Activated naive CD4-positive, alpha-beta T cell treated with anti-CD3 and anti-CD28 coated beads for 36 hours (primary cell): ENCODE measurements around the gene BAD. TPM values are rescaled to one million over a fixed set of nuclear protein-coding genes. Genes with fewer than 3 reads are reported as not detected.
"Not testable (repeated sequence)": the region's sequence is repeated elsewhere in the genome, so short reads cannot be mapped to it uniquely, and the experiment has no call there.

Experiments
- CTCF ChIA-PET: fragments of 350-600 bp; sonication (Branson Sonifier 250); formaldehyde crosslinking; loops from one replicate; lab custom pipeline; 2021; ENCODE audit warnings: antibody characterized with exemption; lab: Charles Lee
- DNase-seq: peaks from one replicate; pipeline ENCODE4 v3.0.0-alpha.2; 2020
- H3K27ac Mint-ChIP-seq: one replicate; pipeline ENCODE4 v1.8.0; 2021; ENCODE audit warnings: mild to moderate bottlenecking, mixed read lengths
- H3K27me3 Mint-ChIP-seq: one replicate; pipeline ENCODE4 v1.8.0; 2021; ENCODE audit warnings: low read depth, mixed read lengths
- H3K36me3 Mint-ChIP-seq: one replicate; pipeline ENCODE4 v1.8.0; 2021; ENCODE audit warnings: low read depth, mixed read lengths
- H3K4me1 Mint-ChIP-seq: one replicate; pipeline ENCODE4 v1.8.0; 2021; ENCODE audit warnings: low read depth, mixed read lengths
- H3K4me3 Mint-ChIP-seq: one replicate; pipeline ENCODE4 v1.8.0; 2021; ENCODE audit warnings: mild to moderate bottlenecking, moderate library complexity, mixed read lengths
- H3K9me3 Mint-ChIP-seq: one replicate; pipeline ENCODE4 v1.8.0; 2021; ENCODE audit warnings: mixed read lengths
- intact Hi-C: fragments of 100-400 bp; cut with micrococcal nuclease; formaldehyde crosslinking; loops from one replicate; pipeline ENCODE4 v1.15.1; 2023
- total RNA-seq, 2 experiments: library from RNA; stranded (reverse); gene quantifications; one replicate each; pipeline ENCODE4 v1.2.3, GENCODE V29; 2021

Gene BAD
- total RNA-seq, 2 experiments from 2014 or later: 12.8 to 14.3 TPM

DNA sequence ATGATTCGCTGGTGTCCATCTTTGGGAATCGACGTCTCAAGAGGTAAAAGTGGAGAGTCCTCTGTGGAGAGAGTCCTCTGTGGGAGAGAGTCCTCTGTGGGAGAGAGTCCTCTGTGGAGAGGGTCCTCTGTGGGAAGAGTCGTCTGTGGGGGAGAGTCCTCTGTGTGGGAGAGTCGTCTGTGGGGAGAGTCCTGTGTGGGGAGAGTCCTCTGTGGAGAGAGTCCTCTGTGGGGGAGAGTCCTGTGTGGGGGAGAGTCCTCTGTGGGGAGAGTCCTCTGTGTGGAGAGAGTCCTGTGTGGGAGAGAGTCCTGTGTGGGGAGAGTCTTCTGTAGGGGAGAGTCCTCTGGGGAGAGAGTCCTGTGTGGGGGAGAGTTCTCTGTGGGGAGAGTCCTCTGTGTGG is 36.6 kb upstream of the BAD start:
- no peak for DNase-seq
- no peak overlapping the region for H3K27ac Mint-ChIP-seq
- H3K9me3 Mint-ChIP-seq: no peaks in the 10 kb centered on the region

DNA sequence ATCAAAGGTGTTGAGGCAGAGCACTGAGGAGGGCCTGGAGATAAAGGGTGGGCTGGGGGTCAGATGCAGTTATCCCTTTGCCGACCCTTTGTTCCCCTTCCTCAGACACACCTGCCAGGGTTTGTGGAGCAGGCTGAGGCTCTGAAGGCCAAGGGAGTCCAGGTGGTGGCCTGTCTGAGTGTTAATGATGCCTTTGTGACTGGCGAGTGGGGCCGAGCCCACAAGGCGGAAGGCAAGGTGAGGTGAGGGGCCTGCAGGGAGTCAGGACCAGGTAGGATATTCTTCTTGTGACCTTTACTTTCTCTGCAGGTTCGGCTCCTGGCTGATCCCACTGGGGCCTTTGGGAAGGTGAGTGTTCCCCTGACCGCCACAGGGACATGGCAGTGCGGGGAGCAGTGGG is 36.1 kb upstream of the BAD start:
- CTCF ChIA-PET: interaction anchor here (1.3 kb wide), 1 partner anchor 11 kb away, joined by 6 read pairs; no protein-coding TSS in a partner anchor
- Mint-ChIP-seq H3K36me3 (peaks cover 21% of the 10 kb centered on the region), H3K27me3 (no peaks in the 10 kb centered on the region), H3K4me1 (peaks cover 28% of the 10 kb centered on the region), H3K4me3 (no peak overlapping the region), H3K27ac (no peak overlapping the region), H3K9me3 (no peaks in the 10 kb centered on the region)
- intact Hi-C loops: no loop called here
- no peak for DNase-seq

More for the DNA sequence above, 36.6 kb upstream of the BAD start:
- no peak overlapping the region for H3K4me3 Mint-ChIP-seq
- H3K4me1 Mint-ChIP-seq: peaks cover 27% of the 10 kb centered on the region
- H3K27me3 Mint-ChIP-seq: no peaks in the 10 kb centered on the region
- intact Hi-C loops: no loop called here
- H3K36me3 Mint-ChIP-seq: peaks cover 21% of the 10 kb centered on the region
- CTCF ChIA-PET: no interaction called here

DNA sequence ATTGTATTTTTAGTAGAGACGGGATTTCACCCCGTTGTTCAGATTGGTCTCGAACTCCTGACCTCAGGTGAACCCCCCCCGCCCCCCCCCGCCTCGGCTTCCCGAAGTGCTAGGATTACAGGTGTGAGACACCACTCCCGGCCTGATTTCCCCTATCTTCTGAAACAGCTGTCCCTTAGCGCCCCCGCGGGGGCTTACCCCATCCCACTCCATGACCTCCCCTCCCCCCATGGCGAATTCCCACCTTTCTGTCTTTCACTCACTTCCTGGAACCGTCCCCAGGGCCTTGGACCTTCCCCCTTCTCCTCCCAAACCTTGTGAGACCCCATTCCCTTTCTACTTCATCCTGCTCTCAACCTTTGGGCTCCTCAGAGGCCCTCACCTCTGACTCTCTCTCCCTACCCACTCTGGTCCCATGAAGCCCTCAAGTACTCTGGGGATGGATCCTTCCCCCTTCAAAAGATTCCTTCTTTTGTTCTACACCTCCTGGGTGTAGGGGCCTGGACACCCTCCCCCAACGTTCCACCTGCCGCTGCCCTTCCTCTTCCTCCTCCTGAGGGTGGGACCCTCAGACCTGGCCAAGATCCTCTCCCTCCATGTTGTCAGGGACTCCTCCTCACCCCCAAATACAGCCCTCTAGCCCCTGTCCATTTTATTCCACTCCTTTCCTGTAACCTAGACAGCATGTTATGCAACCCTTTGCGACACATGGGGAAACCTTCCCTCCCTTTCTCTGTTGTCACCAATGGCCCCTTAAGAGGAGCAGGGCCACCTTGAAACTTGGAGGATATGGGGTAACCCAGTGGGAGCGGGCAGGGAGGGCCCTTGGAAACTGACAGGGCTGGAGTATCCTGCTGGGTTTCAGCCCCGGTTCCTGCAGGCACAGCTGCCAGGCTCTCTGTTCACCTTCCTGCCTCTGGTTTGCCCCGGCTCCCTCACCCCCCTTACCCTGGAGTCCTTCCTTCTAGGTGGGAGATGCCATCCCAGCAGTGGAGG is 34.6 kb upstream of the BAD start:
- no peaks in the 10 kb centered on the region for H3K9me3 Mint-ChIP-seq
- H3K36me3 Mint-ChIP-seq: peaks cover 21% of the 10 kb centered on the region
- H3K4me3 Mint-ChIP-seq: peak overlapping the region; percentile 94
- H3K27ac Mint-ChIP-seq: peak overlapping the region; percentile 99
- no peak for DNase-seq
- H3K27me3 Mint-ChIP-seq: no peaks in the 10 kb centered on the region
- intact Hi-C loops: loop anchor here (1.0 kb wide), 4 partner anchors 12 to 36 kb away; partner anchors contain the start of genes CCDC88B and GPR137
- CTCF ChIA-PET: interaction anchor here (1.0 to 3.8 kb wide), 8 partner anchors 12 to 78 kb away, joined by 3 to 22 read pairs (median 9); partner anchors contain the start of gene FKBP2
- peaks cover 33% of the 10 kb centered on the region for H3K4me1 Mint-ChIP-seq

DNA sequence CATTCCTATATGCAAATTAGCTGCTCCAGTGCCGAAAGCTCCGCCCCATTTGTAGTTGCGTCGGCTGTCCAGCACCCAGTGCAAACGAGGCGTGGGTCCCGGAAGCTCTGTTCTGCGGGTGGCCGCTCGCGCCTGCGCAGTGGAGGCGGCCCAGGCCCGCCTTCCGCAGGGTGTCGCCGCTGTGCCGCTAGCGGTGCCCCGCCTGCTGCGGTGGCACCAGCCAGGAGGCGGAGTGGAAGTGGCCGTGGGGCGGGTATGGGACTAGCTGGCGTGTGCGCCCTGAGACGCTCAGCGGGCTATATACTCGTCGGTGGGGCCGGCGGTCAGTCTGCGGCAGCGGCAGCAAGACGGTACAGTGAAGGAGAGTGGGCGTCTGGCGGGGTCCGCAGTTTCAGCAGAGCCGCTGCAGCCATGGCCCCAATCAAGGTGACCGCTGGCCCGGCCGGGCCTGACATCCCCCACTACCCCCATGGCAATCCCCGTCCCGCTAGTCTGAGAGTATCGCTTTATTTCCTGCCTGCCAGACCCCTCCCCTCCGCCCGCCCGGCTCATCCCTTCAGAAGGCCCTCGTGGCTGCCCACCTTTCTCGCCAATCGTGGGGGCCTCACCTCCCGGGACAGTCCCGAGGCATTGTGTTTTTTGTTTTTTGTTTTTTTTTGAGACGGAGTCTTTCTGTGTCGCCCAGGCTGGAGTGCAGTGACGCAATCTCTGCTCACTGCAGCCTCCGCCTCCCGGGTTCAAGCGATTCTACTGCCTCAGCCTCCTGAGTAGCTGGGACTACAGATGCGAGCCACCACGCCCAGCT is 33.7 kb upstream of the BAD start, which contains the start of gene PRDX5:
Gene PRDX5, plus strand, starts transcription at position 161 of the 805 bp plus-strand sequence. Its CDS starts 95 bp downstream, at position 256.
- no peaks in the 10 kb centered on the region for H3K27me3 Mint-ChIP-seq
- peak within 1 kb of the TSS; percentile 94 for H3K4me3 Mint-ChIP-seq
- H3K27ac Mint-ChIP-seq: peak within 1 kb of the TSS; percentile 99
- peak; percentile 94 for DNase-seq
- H3K36me3 Mint-ChIP-seq: peaks cover 21% of the 10 kb centered on the region
- CTCF ChIA-PET: interaction anchor here (0.6 to 3.8 kb wide), 23 partner anchors 9 to 455 kb away, joined by 3 to 22 read pairs (median 5); partner anchors contain the start of genes CCDC88B, FKBP2 and RPS6KA4
- H3K4me1 Mint-ChIP-seq: peaks cover 33% of the 10 kb centered on the region
- no peaks in the 10 kb centered on the region for H3K9me3 Mint-ChIP-seq
- intact Hi-C loops: loop anchor here (1.0 kb wide), 8 partner anchors 13 to 335 kb away; partner anchors contain the start of genes CCDC88B, ESRRA, FKBP2 and GPR137

DNA sequence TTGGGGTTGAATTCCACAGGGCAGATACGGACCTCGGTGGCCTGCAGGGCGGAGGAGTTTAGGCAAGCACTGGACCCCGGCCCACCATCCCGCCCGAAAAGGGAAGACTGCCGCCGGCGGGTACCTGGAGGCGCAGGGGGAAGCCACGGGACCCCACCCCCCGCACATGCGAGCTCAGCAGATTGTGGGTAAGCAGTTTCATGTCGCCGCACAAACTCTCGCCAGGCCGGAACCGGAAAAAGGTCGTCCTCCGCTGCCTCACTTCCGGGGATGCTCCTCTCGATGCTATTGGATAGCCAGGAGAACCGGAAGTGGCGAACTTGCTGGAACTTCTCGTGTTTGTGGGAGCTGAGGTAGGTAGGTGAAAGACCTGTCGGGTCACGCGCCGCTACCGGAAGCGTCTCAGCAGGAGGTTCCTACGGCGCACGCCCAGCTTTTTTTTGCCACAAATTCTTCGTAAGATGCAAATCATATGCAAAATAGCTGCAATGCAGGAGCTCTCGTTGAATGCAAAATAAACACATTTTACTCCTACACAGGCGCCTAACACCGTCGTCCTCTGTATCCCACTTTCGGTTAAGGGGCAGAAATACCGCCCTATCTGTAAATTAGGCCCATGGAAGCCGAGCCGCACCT is 33.0 kb upstream of the BAD start, which contains the start of gene TRMT112:
Gene TRMT112, minus strand, starts transcription at position 235 of the 636 bp plus-strand sequence. Its CDS starts 33 bp downstream, at position 202.
- intact Hi-C loops: loop anchor here (1.0 kb wide), 4 partner anchors 12 to 336 kb away; partner anchors contain the start of genes ESRRA and FKBP2
- H3K36me3 Mint-ChIP-seq: peaks cover 21% of the 10 kb centered on the region
- CTCF ChIA-PET: interaction anchor here (0.6 to 3.8 kb wide), 22 partner anchors 10 to 455 kb away, joined by 3 to 22 read pairs (median 6); partner anchors contain the start of genes CCDC88B, FKBP2 and RPS6KA4

DNA sequence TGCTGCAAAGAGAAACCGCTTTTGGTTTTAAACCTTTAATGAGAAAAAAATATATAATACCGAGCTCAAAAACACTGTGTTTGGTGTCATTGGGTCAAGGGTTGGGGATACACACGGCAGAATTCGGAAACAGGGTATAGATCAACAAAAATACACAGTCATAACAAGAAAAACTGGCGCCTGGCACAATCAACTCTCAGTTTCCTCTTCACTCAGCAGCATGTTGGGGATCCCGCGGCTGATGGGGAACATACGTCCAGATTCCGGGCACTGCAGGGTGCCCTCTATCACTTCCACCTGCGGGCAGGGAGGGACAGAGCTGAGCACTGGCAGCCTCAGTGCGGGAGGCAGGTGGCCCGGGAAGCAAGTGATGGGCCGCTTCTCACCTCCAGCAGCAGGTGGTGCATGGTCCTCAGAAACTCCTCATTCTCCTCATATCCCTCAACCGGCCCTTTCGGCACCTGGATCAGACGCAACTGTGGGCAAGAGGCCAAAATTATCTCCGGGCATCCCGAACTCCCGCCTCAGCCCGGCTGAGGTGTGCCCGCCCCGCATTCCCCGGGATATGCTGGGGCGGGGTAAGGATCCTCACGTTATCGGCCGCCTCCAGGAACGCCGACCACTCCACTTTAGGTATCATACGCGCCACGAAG is 32.3 kb upstream of the BAD start:
- DNase-seq: peak; percentile 46
- intact Hi-C loops: loop anchor here (1.0 kb wide), 4 partner anchors 11 to 337 kb away; partner anchors contain the start of genes ESRRA and FKBP2
- Mint-ChIP-seq H3K4me1 (peaks cover 40% of the 10 kb centered on the region), H3K27ac (peak overlapping the region; percentile 99), H3K4me3 (peak overlapping the region; percentile 94), H3K27me3 (no peaks in the 10 kb centered on the region), H3K36me3 (peaks cover 21% of the 10 kb centered on the region), H3K9me3 (no peaks in the 10 kb centered on the region)
- CTCF ChIA-PET: interaction anchor here (0.8 to 3.8 kb wide), 13 partner anchors 10 to 44 kb away, joined by 3 to 22 read pairs (median 9); partner anchors contain the start of genes CCDC88B and RPS6KA4

More for the DNA sequence above, 33.0 kb upstream of the BAD start, which contains the start of gene TRMT112:
- peak within 1 kb of the TSS; percentile 94 for H3K4me3 Mint-ChIP-seq
- H3K4me1 Mint-ChIP-seq: peaks cover 37% of the 10 kb centered on the region
- peak; percentile 98 for DNase-seq
- H3K27ac Mint-ChIP-seq: peak within 1 kb of the TSS; percentile 99
- no peaks in the 10 kb centered on the region for H3K27me3 Mint-ChIP-seq
- H3K9me3 Mint-ChIP-seq: no peaks in the 10 kb centered on the region

DNA sequence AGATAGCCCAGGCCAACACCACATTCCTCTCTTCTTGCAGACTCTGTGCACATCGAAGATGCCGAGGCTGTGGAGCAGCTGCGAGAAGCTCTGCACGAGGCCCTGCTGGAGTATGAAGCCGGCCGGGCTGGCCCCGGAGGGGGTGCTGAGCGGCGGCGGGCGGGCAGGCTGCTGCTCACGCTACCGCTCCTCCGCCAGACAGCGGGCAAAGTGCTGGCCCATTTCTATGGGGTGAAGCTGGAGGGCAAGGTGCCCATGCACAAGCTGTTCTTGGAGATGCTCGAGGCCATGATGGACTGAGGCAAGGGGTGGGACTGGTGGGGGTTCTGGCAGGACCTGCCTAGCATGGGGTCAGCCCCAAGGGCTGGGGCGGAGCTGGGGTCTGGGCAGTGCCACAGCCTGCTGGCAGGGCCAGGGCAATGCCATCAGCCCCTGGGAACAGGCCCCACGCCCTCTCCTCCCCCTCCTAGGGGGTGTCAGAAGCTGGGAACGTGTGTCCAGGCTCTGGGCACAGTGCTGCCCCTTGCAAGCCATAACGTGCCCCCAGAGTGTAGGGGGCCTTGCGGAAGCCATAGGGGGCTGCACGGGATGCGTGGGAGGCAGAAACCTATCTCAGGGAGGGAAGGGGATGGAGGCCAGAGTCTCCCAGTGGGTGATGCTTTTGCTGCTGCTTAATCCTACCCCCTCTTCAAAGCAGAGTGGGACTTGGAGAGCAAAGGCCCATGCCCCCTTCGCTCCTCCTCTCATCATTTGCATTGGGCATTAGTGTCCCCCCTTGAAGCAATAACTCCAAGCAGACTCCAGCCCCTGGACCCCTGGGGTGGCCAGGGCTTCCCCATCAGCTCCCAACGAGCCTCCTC is 31.4 kb upstream of the BAD start:
- CTCF ChIA-PET: interaction anchor here (2.2 to 3.8 kb wide), 2 partner anchors 14 to 25 kb away, joined by 11 to 18 read pairs; partner anchors contain the start of gene CCDC88B
- H3K9me3 Mint-ChIP-seq, intact Hi-C loops, H3K27me3 Mint-ChIP-seq, DNase-seq: not testable (repeated sequence)
- H3K36me3 Mint-ChIP-seq: peaks cover 15% of the 10 kb centered on the region
- peaks cover 39% of the 10 kb centered on the region for H3K4me1 Mint-ChIP-seq
- peak overlapping the region; percentile 99 for H3K27ac Mint-ChIP-seq
- peak overlapping the region; percentile 94 for H3K4me3 Mint-ChIP-seq

DNA sequence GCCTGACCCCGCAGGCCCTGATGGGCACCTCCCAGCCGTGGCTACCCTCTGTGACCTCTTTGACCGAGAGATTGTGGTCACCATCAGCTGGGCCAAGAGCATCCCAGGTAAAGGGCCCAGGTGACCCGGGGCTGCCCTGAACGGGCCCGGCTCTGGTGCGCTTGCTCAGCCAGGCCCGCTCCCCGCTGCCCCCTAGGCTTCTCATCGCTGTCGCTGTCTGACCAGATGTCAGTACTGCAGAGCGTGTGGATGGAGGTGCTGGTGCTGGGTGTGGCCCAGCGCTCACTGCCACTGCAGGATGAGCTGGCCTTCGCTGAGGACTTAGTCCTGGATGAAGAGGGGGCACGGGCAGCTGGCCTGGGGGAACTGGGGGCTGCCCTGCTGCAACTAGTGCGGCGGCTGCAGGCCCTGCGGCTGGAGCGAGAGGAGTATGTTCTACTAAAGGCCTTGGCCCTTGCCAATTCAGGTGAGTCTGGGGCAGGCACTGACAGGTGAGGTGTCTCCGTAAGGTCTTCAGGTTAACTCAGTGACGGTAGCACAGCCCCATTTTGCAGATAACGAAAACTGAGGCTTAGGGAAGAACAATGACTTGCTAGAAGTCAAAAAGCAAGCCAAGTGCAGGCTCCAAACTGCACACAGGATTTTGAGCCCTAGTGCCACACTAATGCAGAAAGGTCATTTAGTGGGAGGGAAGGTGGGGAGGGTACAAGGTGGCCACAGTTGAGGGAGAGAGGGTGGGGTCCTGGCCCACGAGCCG is 30.5 kb upstream of the BAD start:
- CTCF ChIA-PET: no interaction called here
- H3K27me3 Mint-ChIP-seq: no peaks in the 10 kb centered on the region
- intact Hi-C loops: no loop called here
- no peak overlapping the region for H3K27ac Mint-ChIP-seq
- H3K9me3 Mint-ChIP-seq: no peaks in the 10 kb centered on the region
- no peak overlapping the region for H3K4me3 Mint-ChIP-seq
- DNase-seq: no peak
- peaks cover 14% of the 10 kb centered on the region for H3K36me3 Mint-ChIP-seq
- H3K4me1 Mint-ChIP-seq: peaks cover 38% of the 10 kb centered on the region

DNA sequence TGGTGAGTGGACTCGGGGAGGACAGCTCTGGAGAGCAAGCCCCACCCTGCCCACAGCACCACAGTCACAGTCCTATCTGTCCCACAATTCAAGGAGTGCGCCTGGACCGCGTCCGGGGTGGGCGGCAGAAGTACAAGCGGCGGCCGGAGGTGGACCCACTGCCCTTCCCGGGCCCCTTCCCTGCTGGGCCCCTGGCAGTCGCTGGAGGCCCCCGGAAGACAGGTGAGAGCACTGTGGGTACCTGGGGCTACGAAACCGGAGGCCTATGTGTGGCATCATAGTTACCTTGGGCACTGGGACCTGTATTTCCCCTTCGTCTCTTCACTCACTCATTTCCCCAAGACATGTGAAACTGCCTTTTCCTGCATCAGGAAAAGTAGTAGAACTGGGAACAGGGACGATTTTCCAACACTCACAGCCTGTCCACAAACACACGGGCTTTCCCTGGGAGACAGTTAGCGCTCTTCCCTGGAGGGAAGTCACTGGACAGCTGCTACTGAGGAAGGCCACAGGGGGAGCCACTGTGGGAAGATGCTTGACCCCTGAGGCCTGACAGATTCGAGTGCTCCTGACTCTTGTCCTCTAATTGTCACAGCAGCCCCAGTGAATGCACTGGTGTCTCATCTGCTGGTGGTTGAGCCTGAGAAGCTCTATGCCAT is 29.8 kb upstream of the BAD start:
- intact Hi-C loops: no loop called here
- Mint-ChIP-seq H3K27me3 (no peaks in the 10 kb centered on the region), H3K36me3 (peaks cover 14% of the 10 kb centered on the region), H3K27ac (no peak overlapping the region), H3K9me3 (no peaks in the 10 kb centered on the region), H3K4me3 (no peak overlapping the region), H3K4me1 (peaks cover 38% of the 10 kb centered on the region)
- CTCF ChIA-PET: interaction anchor here (2.2 kb wide), 1 partner anchor 40 kb away, joined by 7 read pairs; no protein-coding TSS in a partner anchor
- DNase-seq: no peak
